Astrocyte (in vitro differentiated cells and primary cell): ENCODE results near the gene SLC5A4. TPM values are rescaled to one million over a fixed set of nuclear protein-coding genes. Genes with fewer than 3 reads are reported as not detected.

Experiments
- DNase-seq: peaks from one replicate; pipeline ENCODE4 v3.0.0-alpha.2; 2010; ENCODE audit warnings: low read depth
- FAIRE-seq: peaks from 2 replicates; lab custom pipeline; 2011; peaks lifted over from hg19 to GRCh38; lab: Jason Lieb, UNC
- H2AFZ ChIP-seq: 2 replicates; pipeline ENCODE4 v1.6.0; 2012; ENCODE audit warnings: low read depth, low read length, inconsistent platforms
- H3K27ac ChIP-seq: 2 replicates; pipeline ENCODE4 v1.5.1; 2011; ENCODE audit warnings: low read depth, low read length, inconsistent platforms
- H3K27me3 ChIP-seq: 2 replicates; pipeline ENCODE4 v1.6.0; 2011; ENCODE audit warnings: low read length, inconsistent platforms; ENCODE audit not compliant: insufficient read depth
- H3K36me3 ChIP-seq: 2 replicates; pipeline ENCODE4 v1.5.1; 2011; ENCODE audit warnings: low read length, inconsistent platforms; ENCODE audit not compliant: insufficient read depth
- H3K4me1 ChIP-seq: 2 replicates; pipeline ENCODE4 v1.5.1; 2011; ENCODE audit warnings: low read length, inconsistent platforms; ENCODE audit not compliant: insufficient read depth
- H3K4me2 ChIP-seq: 2 replicates; pipeline ENCODE4 v1.6.0; 2012; ENCODE audit warnings: low read length, inconsistent platforms
- H3K4me3 ChIP-seq: 2 replicates; pipeline ENCODE4 v1.5.1; 2011; ENCODE audit warnings: low read depth, mild to moderate bottlenecking, low read length, inconsistent platforms; ENCODE audit not compliant: insufficient read depth
- H3K79me2 ChIP-seq: 2 replicates; pipeline ENCODE4 v1.6.0; 2012; ENCODE audit warnings: mild to moderate bottlenecking, low read length, inconsistent platforms; ENCODE audit not compliant: insufficient read depth
- H3K9ac ChIP-seq: 2 replicates; pipeline ENCODE4 v1.6.0; 2012; ENCODE audit warnings: mild to moderate bottlenecking, low read length, inconsistent platforms
- H3K9me3 ChIP-seq: 2 replicates; pipeline ENCODE4 v1.5.1; 2012; ENCODE audit warnings: low read depth, mild to moderate bottlenecking, low read length, inconsistent platforms; ENCODE audit not compliant: insufficient read depth
- H4K20me1 ChIP-seq: 2 replicates; pipeline ENCODE4 v1.6.0; 2012; ENCODE audit warnings: low read length, inconsistent platforms; ENCODE audit not compliant: insufficient read depth
- H3K27ac Mint-ChIP-seq: one replicate; pipeline ENCODE4 v1.8.0; 2021; ENCODE audit warnings: mild to moderate bottlenecking, mixed read lengths; ENCODE audit not compliant: unreplicated experiment
- H3K27me3 Mint-ChIP-seq: one replicate; pipeline ENCODE4 v1.8.0; 2021; ENCODE audit warnings: low read depth, mixed read lengths; ENCODE audit not compliant: unreplicated experiment
- H3K36me3 Mint-ChIP-seq: one replicate; pipeline ENCODE4 v1.8.0; 2021; ENCODE audit warnings: low read depth, mixed read lengths; ENCODE audit not compliant: unreplicated experiment
- H3K4me1 Mint-ChIP-seq: one replicate; pipeline ENCODE4 v1.8.0; 2021; ENCODE audit warnings: low read depth, mixed read lengths; ENCODE audit not compliant: unreplicated experiment
- H3K4me3 Mint-ChIP-seq: one replicate; pipeline ENCODE4 v1.8.0; 2021; ENCODE audit warnings: mild to moderate bottlenecking, moderate library complexity, mixed read lengths; ENCODE audit not compliant: unreplicated experiment
- H3K9me3 Mint-ChIP-seq: one replicate; pipeline ENCODE4 v1.8.0; 2021; ENCODE audit warnings: mild to moderate bottlenecking, mixed read lengths; ENCODE audit not compliant: unreplicated experiment
- CTCF ChIP-seq: IDR thresholded peaks from 2 replicates; pipeline ENCODE4 v1.5.1; 2011; ENCODE audit warnings: low read depth, mild to moderate bottlenecking, inconsistent platforms, low read length, moderate library complexity; ENCODE audit not compliant: insufficient read depth
- EZH2 ChIP-seq: IDR thresholded peaks from 2 replicates; pipeline ENCODE4 v1.6.1; 2012; ENCODE audit warnings: mild to moderate bottlenecking, low read length, inconsistent platforms; ENCODE audit not compliant: insufficient read depth
- total RNA-seq: library from RNA; stranded (reverse); gene quantifications from 2 replicates; pipeline ENCODE4 v1.2.1, GENCODE V29; 2021

SLC5A4 gene
- total RNA-seq, 1 donor from 2014 or later = 0.14 TPM

DNA sequence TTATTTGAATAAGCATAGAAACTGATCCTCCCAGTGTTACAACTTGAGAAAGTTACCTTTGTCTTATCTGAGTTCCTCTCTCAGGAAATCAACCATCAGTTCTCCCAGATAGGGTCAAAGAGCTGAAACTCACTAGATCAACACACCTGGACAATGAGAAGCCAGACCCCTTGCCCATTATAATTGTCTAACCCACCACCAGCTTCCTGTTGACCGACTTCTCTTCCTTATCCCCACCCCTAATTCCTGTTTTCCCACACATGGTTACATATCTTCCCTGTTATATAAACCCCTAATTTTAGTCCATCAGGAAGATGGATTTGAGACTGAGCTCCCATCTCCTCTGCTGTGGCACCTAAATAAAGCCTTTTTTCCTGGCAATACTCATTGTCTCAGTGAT is 6.9 kb downstream of the SLC5A4 start:
- no peak overlapping the region for H3K4me2 ChIP-seq
- H3K79me2 ChIP-seq = no peaks in the 10 kb centered on the region
- no peaks in the 10 kb centered on the region for H3K4me1 ChIP-seq
- Mint-ChIP-seq H3K27me3 (peaks cover 23% of the 10 kb centered on the region), H3K36me3 (no peaks in the 10 kb centered on the region), H3K4me1 (no peaks in the 10 kb centered on the region), H3K27ac (no peak overlapping the region), H3K4me3 (no peak overlapping the region), H3K9me3 (peaks cover 6% of the 10 kb centered on the region)
- no peaks in the 10 kb centered on the region for H3K9me3 ChIP-seq
- TF ChIP-seq CTCF (no peak), EZH2 (no peak)
- H3K36me3 ChIP-seq = no peaks in the 10 kb centered on the region
- no peaks in the 10 kb centered on the region for H3K27me3 ChIP-seq
- no peaks in the 10 kb centered on the region for H4K20me1 ChIP-seq
- no peak overlapping the region for H2AFZ ChIP-seq
- H3K4me3 ChIP-seq = no peak overlapping the region
- H3K9ac ChIP-seq = no peak overlapping the region
- H3K27ac ChIP-seq = no peak overlapping the region
- FAIRE-seq (no peak), DNase-seq (no peak)

DNA sequence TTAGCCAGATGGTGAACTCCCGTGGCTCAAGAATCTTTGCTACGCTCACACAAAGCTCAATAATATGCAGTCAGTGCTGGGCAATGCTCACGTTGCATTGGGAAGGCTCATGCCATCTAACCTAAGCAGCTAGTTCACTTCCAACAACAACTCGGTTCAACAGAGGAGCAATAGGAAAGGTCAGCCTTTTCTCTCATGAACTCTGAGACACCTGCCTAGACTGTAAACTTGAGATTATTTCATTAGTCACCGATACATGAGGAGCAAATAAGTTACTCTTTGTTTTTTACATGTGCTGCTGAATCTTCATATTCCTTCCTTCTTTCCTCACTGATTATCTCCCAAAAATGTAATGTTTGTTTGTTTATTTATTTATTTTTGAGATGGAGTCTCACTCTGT is 9.0 kb downstream of the SLC5A4 start:
- Histone ChIP-seq H3K9me3 (no peaks in the 10 kb centered on the region), H3K4me2 (no peak overlapping the region), H3K9ac (no peak overlapping the region), H3K27ac (no peak overlapping the region), H3K4me3 (no peak overlapping the region), H3K79me2 (no peaks in the 10 kb centered on the region), H3K36me3 (no peaks in the 10 kb centered on the region), H3K4me1 (no peaks in the 10 kb centered on the region), H2AFZ (no peak overlapping the region), H4K20me1 (no peaks in the 10 kb centered on the region), H3K27me3 (no peaks in the 10 kb centered on the region)
- Mint-ChIP-seq H3K9me3 (peaks cover 6% of the 10 kb centered on the region), H3K36me3 (no peaks in the 10 kb centered on the region), H3K4me1 (no peaks in the 10 kb centered on the region), H3K27ac (no peak overlapping the region), H3K27me3 (peaks cover 20% of the 10 kb centered on the region), H3K4me3 (no peak overlapping the region)
- TF ChIP-seq EZH2 = no peak
- no peak for TF ChIP-seq CTCF
- DNase-seq (no peak), FAIRE-seq (no peak)

DNA sequence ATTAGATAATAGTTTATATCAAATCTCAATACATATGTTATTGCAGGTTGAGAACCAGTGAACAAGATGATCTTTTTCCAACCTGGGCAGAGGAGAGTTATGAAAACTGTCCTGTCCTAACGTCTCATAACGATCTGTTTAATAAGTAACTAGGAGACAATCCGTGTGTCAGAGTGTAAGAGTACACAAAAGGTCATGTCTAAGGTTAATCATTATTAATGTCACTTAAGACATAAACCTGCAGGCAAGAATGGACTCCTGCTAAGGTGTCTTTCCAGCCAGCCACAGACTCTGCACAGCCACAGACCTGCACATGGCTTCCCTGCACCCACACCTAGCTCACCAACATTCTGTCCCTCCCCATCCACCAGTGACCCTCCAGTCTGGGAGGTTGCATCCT is 10.1 kb downstream of the SLC5A4 start:
- Histone ChIP-seq H3K4me1 (no peaks in the 10 kb centered on the region), H3K9ac (no peak overlapping the region), H3K36me3 (no peaks in the 10 kb centered on the region), H3K27ac (no peak overlapping the region), H3K4me2 (no peak overlapping the region), H3K4me3 (no peak overlapping the region), H3K27me3 (no peaks in the 10 kb centered on the region), H2AFZ (no peak overlapping the region), H3K9me3 (no peaks in the 10 kb centered on the region), H4K20me1 (no peaks in the 10 kb centered on the region), H3K79me2 (no peaks in the 10 kb centered on the region)
- no peak for DNase-seq
- Mint-ChIP-seq H3K9me3 (peaks cover 3% of the 10 kb centered on the region), H3K27me3 (peaks cover 16% of the 10 kb centered on the region), H3K36me3 (no peaks in the 10 kb centered on the region), H3K27ac (no peak overlapping the region), H3K4me1 (peaks cover under 1% of the 10 kb centered on the region), H3K4me3 (no peak overlapping the region)
- TF ChIP-seq CTCF (no peak), EZH2 (no peak)
- FAIRE-seq = no peak
